EH (cell line): ENCODE measurements around the gene PLXNB2.
"Not testable (repeated sequence)": the region's sequence is repeated elsewhere in the genome, so short reads cannot be mapped to it uniquely, and the experiment has no call there.

Source experiments
- DNase-seq: peaks from one replicate; pipeline ENCODE4 v3.0.0-alpha.2; 2015; ENCODE audit warnings: low read depth

The PLXNB2 gene

GRCh38 chr22:50280708-50281383 lies 26.6 kb downstream of the PLXNB2 start:
- no peak for DNase-seq

DNA sequence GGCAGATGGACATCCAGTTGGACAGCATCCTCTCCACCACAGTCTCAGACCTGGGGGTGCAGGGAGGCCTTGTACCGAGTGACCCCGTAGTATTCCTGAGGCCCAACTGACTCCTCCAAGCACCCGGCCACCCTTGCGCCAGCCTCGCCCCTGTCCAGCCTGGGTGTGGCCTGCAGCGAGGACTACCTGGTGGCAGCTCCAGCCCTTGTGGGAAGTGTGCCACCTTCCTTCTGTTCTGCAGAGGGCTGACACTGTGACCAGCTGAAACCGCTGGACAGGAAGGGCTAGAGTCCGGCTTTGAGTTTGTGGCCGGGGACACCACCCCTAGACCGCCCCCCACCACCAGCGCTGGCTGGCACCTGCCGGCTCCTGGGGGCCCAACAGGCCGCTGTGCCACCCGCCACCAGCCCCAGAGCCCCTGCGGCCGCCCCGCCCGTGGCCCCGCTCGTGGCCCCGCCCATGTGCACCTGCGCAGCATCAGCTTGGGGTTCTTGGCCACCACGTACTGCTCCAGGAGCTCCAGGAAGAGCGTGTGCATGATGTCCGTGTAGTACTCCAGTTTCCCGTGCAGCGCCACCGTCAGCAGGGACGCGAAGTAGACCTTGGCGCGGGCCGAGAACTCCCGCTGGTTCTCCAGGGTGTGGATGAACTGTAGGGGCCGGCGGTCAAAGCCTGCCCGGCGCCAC lies 27.3 kb downstream of the PLXNB2 start:
- no peak for DNase-seq

GRCh38 chr22:50278956-50279619 lies 28.4 kb downstream of the PLXNB2 start:
- DNase-seq, result no peak

GRCh38 chr22:50278461-50278860 lies 29.0 kb downstream of the PLXNB2 start:
- no peak for DNase-seq

GRCh38 chr22:50277761-50278160 lies 29.7 kb downstream of the PLXNB2 start:
- no peak for DNase-seq

- DNase-seq, result peak; percentile 43
Measured at GRCh38 chr22:50276143-50276542, 31.3 kb downstream of the PLXNB2 start.

GRCh38 chr22:50275181-50276055 lies 32.0 kb downstream of the PLXNB2 start:
- DNase-seq, result no peak

GRCh38 chr22:50274771-50275170 lies 32.7 kb downstream of the PLXNB2 start:
- DNase-seq, result no peak

GRCh38 chr22:50274311-50274710 lies 33.1 kb downstream of the PLXNB2 start:
- DNase-seq, result peak; percentile 63

GRCh38 chr22:50273781-50274180 lies 33.7 kb downstream of the PLXNB2 start:
- DNase-seq, result not testable (repeated sequence)

GRCh38 chr22:50273352-50273751 lies 34.1 kb downstream of the PLXNB2 start:
- DNase-seq, result not testable (repeated sequence)

GRCh38 chr22:50272044-50272802 lies 35.2 kb downstream of the PLXNB2 start:
- peak; percentile 52 for DNase-seq

DNA sequence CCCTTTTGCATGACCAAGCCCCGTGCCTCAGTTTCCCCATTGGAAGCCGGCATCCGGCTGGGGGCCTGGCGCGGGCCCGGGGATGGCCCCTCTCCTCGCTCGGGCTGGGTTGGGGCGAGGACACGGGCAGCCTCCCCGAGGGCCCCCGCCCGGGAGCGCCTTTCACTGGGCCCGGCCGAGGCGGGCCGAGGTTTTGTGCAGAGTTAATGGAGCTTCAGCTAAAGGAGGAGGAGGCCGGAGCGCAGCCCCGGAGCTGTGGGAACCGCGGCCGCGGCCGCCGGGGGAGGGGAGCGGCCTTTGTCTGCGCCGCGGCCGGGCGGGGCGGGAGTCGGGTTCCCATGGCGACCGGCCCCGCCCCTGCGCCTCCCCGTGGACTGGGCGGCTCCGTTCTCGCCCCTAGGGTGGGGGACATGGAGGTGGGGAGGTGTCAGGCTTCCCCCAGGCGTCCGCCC lies 35.9 kb downstream of the PLXNB2 start:
- peak; percentile 78 for DNase-seq

- peak; percentile 77 for DNase-seq
Measured at GRCh38 chr22:50270666-50271394, 36.6 kb downstream of the PLXNB2 start.

GRCh38 chr22:50269970-50270665 lies 37.3 kb downstream of the PLXNB2 start, which contains the start of gene MAPK11:
MAPK11 (minus strand) TSS chr22:50270380; CDS start chr22:50270292, 88 bp downstream.
- peak; percentile 62 for DNase-seq

GRCh38 chr22:50269573-50269969 lies 37.9 kb downstream of the PLXNB2 start:
- DNase-seq, result no peak

- no peak for DNase-seq
Measured at GRCh38 chr22:50268655-50269113, 38.8 kb downstream of the PLXNB2 start.

DNA sequence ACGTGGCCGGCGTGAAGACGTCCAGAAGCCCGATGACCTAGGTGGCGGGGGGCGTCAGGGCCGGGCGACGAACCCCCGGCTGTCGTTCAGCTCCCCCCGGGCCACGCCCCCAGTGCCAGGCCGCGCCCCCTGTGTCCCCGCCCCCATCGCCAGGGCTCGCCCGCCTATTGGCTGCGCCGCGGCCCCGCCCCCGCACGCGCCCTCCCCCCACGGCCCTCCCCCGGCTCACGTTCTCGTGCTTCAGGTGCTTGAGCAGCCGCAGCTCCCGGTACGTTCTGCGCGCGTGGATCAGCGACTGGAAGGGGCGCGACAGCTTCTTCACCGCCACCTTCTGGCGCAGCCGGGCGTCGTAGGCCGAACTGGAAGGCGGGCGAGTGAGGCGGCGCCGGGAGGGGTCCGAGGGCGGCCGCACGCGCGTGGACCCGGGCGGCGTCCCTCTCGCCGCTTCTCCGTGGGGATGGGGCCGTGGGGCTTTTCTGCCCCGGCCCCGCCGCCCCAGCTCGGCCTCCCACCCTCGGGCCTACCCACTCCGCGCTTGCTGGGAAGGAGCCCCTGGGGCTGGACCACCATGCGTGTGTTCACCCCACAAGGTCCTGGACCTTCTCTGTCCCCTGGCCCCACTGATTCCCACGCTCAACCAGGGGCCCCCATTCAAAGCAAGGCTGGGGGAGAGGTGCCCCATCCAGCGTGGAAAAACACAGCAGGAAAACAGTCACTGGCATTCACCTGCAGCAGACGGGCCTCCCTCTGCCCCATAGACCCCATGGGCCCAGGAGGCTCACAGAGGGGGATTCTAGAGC lies 39.7 kb downstream of the PLXNB2 start:
- peak; percentile 61 for DNase-seq

GRCh38 chr22:50266994-50267393 lies 40.5 kb downstream of the PLXNB2 start:
- no peak for DNase-seq
